HepG2 (cell line): ENCODE measurements around the gene ETV3L. TPM values are rescaled to one million over a fixed set of nuclear protein-coding genes. Genes with fewer than 3 reads are reported as not detected.

ENCODE experiments used
- ATAC-seq: fragments of 200-7000 bp; cut with Tn5 transposase; 3 replicates; pipeline ENCODE4 v1.9.1; 2020; ENCODE audit warnings: mild to moderate bottlenecking, moderate library complexity
- BruUV-seq: library from RNA; stranded (reverse); fragments of 400-500 nt; replicated peaks from 2 replicates; lab custom pipeline; 2021; lab: Mats Ljungman, UMichigan
- CTCF ChIA-PET: fragments of 300-600 bp; formaldehyde crosslinking; extraction: SDS; loops from one replicate; lab custom pipeline; 2021; ENCODE audit warnings: low total read pairs, inconsistent platforms, low intra/inter-chr PET ratio; lab: Yijun Ruan, JAX
- POLR2A ChIA-PET: fragments of 350-600 bp; sonication (Branson Sonifier 250); formaldehyde crosslinking; loops from one replicate; lab custom pipeline; 2020; ENCODE audit warnings: antibody characterized with exemption, inconsistent platforms; lab: Yijun Ruan, JAX
- DNase-seq: peaks from one replicate; pipeline ENCODE4 v3.0.0-alpha.2; 2015; ENCODE audit warnings: low spot score
- FAIRE-seq: peaks from 3 replicates; lab custom pipeline; 2011; peaks lifted over from hg19 to GRCh38; lab: Jason Lieb, UNC
- H2AFZ ChIP-seq: one replicate; pipeline ENCODE4 v1.6.1; 2011; ENCODE audit warnings: low read length, inconsistent platforms
- H3K27ac ChIP-seq: fragments of 300-600 bp; 3 replicates; pipeline ENCODE4 v1.8.0; 2011; ENCODE audit warnings: mixed run types, mild to moderate bottlenecking, mixed read lengths, low read length, inconsistent platforms; ENCODE audit not compliant: insufficient read depth; ENCODE audit errors: extremely low read length
- H3K27me3 ChIP-seq, 2 experiments: fragments of 200-600 bp in 1 of 2; 2 replicates in 1 of 2; 3 replicates in 1 of 2; pipeline versions ENCODE4 v1.6.0 to v1.8.0; 2011; ENCODE audit warnings: low read length in 2 of 2, mild to moderate bottlenecking in 2 of 2, moderate library complexity in 2 of 2, inconsistent platforms in 1 of 2; ENCODE audit not compliant: insufficient read depth in 2 of 2, control insufficient read depth in 1 of 2
- H3K36me3 ChIP-seq, 2 experiments: fragments of 200-600 bp in 1 of 2; replicated peaks in 1 of 2; 2 replicates in 1 of 2; 3 replicates in 1 of 2; pipeline versions ENCODE4 v1.5.1 to v1.8.0; 2011; ENCODE audit warnings: low read length in 2 of 2, inconsistent platforms in 1 of 2; ENCODE audit not compliant: insufficient read depth in 2 of 2, control insufficient read depth in 1 of 2
- H3K4me1 ChIP-seq: 2 replicates; pipeline ENCODE4 v1.5.1; 2012; ENCODE audit warnings: low read length, inconsistent platforms; ENCODE audit not compliant: insufficient read depth
- H3K4me2 ChIP-seq: 2 replicates; pipeline ENCODE4 v1.6.0; 2011; ENCODE audit warnings: low read depth, low read length, inconsistent platforms
- H3K4me3 ChIP-seq, 3 experiments: fragments of 200-600 bp in 1 of 3; sonication (generic), shearing (Covaris generic) in 1 of 3; replicated peaks in 1 of 3; 2 replicates each; pipeline ENCODE4 v1.5.1; 2011 to 2016; ENCODE audit warnings: low read length in 3 of 3, inconsistent platforms in 2 of 3, low read depth in 2 of 3, mild to moderate bottlenecking in 2 of 3, control low read depth in 1 of 3, mixed read lengths in 1 of 3; ENCODE audit not compliant: insufficient read depth in 1 of 3
- H3K79me2 ChIP-seq: one replicate; pipeline ENCODE4 v1.6.1; 2011; ENCODE audit warnings: low read length, inconsistent platforms; ENCODE audit not compliant: insufficient read depth
- H3K9ac ChIP-seq: 2 replicates; pipeline ENCODE4 v1.6.0; 2011; ENCODE audit warnings: mild to moderate bottlenecking, low read depth, low read length, inconsistent platforms; ENCODE audit not compliant: insufficient read depth
- H3K9me3 ChIP-seq: 2 replicates; pipeline ENCODE4 v1.5.1; 2012; ENCODE audit warnings: mild to moderate bottlenecking, low read length
- H4K20me1 ChIP-seq: 2 replicates; pipeline ENCODE4 v1.6.0; 2011; ENCODE audit warnings: inconsistent platforms, mild to moderate bottlenecking, low read length, moderate library complexity; ENCODE audit not compliant: insufficient read depth
- DPF2 ChIP-seq: sonication (generic); formaldehyde crosslinking; IDR thresholded peaks from 2 replicates; pipeline ENCODE4 v1.4.0; 2020; ENCODE audit warnings: mild to moderate bottlenecking, low read depth, missing genetic modification reagents, borderline replicate concordance
- FLYWCH1 ChIP-seq: sonication (generic); formaldehyde crosslinking; IDR thresholded peaks from 2 replicates; pipeline ENCODE4 v1.8.1; 2023; ENCODE audit warnings: mild to moderate bottlenecking, missing genetic modification reagents
- FOXJ3 ChIP-seq: sonication (generic); formaldehyde crosslinking; IDR thresholded peaks from 2 replicates; pipeline ENCODE4 v1.4.0; 2020; ENCODE audit warnings: missing genetic modification reagents, mild to moderate bottlenecking, borderline replicate concordance
- IKZF5 ChIP-seq: IDR thresholded peaks from 2 replicates; pipeline ENCODE4 v1.6.1; 2018; ENCODE audit warnings: missing genetic modification reagents, mild to moderate bottlenecking, missing compliant biosample characterization
- NPAS2 ChIP-seq: sonication (generic); formaldehyde crosslinking; IDR thresholded peaks from 2 replicates; pipeline ENCODE4 v1.8.0; 2022; ENCODE audit warnings: mild to moderate bottlenecking, missing genetic modification reagents, borderline replicate concordance
- XBP1 ChIP-seq: sonication (generic); formaldehyde crosslinking; IDR thresholded peaks from 2 replicates; pipeline ENCODE4 v1.5.0; 2020; ENCODE audit warnings: missing genetic modification reagents
- ZNF296 ChIP-seq: sonication (generic); formaldehyde crosslinking; conservative IDR thresholded peaks from 2 replicates; pipeline ENCODE4 v1.5.0; 2020; ENCODE audit warnings: mild to moderate bottlenecking, missing genetic modification reagents
- ZNF331 ChIP-seq: sonication (generic); formaldehyde crosslinking; IDR thresholded peaks from 2 replicates; pipeline ENCODE4 v1.4.0; 2020; ENCODE audit warnings: missing genetic modification reagents
- ZNF543 ChIP-seq: sonication (generic); formaldehyde crosslinking; IDR thresholded peaks from 2 replicates; pipeline ENCODE4 v1.4.0; 2020; ENCODE audit warnings: mild to moderate bottlenecking, missing genetic modification reagents
- ZNF790 ChIP-seq: sonication (generic); formaldehyde crosslinking; IDR thresholded peaks from 2 replicates; pipeline ENCODE4 v1.8.0; 2022; ENCODE audit warnings: missing genetic modification reagents, mild to moderate bottlenecking, borderline replicate concordance
- WGBS: methylation state at CpG from one replicate; pipeline ENCODE4 v1.1.6; 2017; ENCODE audit warnings: low lambda C conversion rate; 5-methylcytosine and 5-hydroxymethylcytosine counted together
- in situ Hi-C: cut with HindIII; loops from 2 replicates; pipeline ENCODE4 v1.10.0; 2017; ENCODE audit warnings: low pct_unique_long_range_greater_than_20kb; ENCODE audit not compliant: extremely low pct_ligation_motif_present
- intact Hi-C: fragments of 100-400 bp; cut with micrococcal nuclease; formaldehyde crosslinking; loops from one replicate; pipeline ENCODE4 v1.10.0; 2022; ENCODE audit not compliant: unreplicated experiment
- polyA plus RNA-seq, 8 experiments: library from polyadenylated mRNA; depleted of rRNA in 3 of 8; stranded (reverse) in 7 of 8; unstranded in 1 of 8; fragments of >200 nt; fragmentation: Illumina TruSeq in 4 of 8; extraction: Trizol in 4 of 8; gene quantifications; 2 replicates each; pipeline versions ENCODE4 v1.2.1 to v1.2.3, GENCODE V29; 2011 to 2016; ENCODE audit warnings: low read depth in 4 of 8, missing spikeins in 1 of 8, mixed read lengths in 1 of 8; ENCODE audit not compliant: insufficient read depth in 1 of 8
- total RNA-seq, 5 experiments: library from RNA; depleted of rRNA; stranded (reverse); fragments of >200 nt; fragmentation: Illumina TruSeq; extraction: Trizol; gene quantifications; 2 replicates each; pipeline ENCODE4 v1.2.3, GENCODE V29; 2016; ENCODE audit warnings: low read depth in 1 of 5
- TF ChIP-seq, protein P1 (sequence below): sonication (generic); formaldehyde crosslinking; IDR thresholded peaks from 2 replicates; pipeline ENCODE4 v1.4.0; 2020; ENCODE audit warnings: missing genetic modification reagents
- TF ChIP-seq, protein P2 (sequence below): sonication (generic); formaldehyde crosslinking; IDR thresholded peaks from 2 replicates; pipeline ENCODE4 v1.9.0; 2021; ENCODE audit warnings: missing genetic modification reagents, mild to moderate bottlenecking, borderline replicate concordance

Gene ETV3L
- total and polyA plus RNA-seq, 2 of the 13 experiments (the other 11 are each of a cell fraction or from before 2014, with no cell fraction given) = not detected

DNA sequence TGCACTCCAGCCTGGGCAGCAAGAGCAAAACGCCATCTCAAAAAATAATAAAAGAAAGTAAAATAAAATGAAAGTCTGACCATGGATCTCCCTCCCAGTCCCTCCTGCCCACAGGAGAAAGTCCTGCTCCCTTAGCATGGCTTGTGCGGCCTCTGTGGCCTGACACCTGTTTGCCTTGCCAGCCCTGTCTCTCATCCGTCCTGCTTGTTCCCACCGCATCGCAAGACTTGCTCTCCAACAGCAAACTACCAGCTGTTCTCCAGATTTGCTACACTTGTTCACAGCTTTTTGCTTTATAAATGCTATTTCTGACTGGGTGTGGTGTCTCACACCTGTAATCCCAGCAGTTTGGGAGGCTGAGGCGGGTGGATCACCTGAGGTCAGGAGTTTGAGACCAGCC, 2.7 kb downstream of the ETV3L start (continued):
- TF ChIP-seq, protein P1, sequence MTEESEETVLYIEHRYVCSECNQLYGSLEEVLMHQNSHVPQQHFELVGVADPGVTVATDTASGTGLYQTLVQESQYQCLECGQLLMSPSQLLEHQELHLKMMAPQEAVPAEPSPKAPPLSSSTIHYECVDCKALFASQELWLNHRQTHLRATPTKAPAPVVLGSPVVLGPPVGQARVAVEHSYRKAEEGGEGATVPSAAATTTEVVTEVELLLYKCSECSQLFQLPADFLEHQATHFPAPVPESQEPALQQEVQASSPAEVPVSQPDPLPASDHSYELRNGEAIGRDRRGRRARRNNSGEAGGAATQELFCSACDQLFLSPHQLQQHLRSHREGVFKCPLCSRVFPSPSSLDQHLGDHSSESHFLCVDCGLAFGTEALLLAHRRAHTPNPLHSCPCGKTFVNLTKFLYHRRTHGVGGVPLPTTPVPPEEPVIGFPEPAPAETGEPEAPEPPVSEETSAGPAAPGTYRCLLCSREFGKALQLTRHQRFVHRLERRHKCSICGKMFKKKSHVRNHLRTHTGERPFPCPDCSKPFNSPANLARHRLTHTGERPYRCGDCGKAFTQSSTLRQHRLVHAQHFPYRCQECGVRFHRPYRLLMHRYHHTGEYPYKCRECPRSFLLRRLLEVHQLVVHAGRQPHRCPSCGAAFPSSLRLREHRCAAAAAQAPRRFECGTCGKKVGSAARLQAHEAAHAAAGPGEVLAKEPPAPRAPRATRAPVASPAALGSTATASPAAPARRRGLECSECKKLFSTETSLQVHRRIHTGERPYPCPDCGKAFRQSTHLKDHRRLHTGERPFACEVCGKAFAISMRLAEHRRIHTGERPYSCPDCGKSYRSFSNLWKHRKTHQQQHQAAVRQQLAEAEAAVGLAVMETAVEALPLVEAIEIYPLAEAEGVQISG (CRISPR knock-in tag) = no peak
- TF ChIP-seq ZNF790 (no peak), ZNF296 (CRISPR knock-in tag) (no peak), XBP1 (CRISPR knock-in tag) (no peak), FLYWCH1 (CRISPR knock-in tag) (no peak), NPAS2 (no peak), FOXJ3 (CRISPR knock-in tag) (no peak), ZNF543 (no peak), ZNF331 (CRISPR knock-in tag) (no peak)

GRCh38 chr1:157095551-157095950, 4.1 kb downstream of the ETV3L start:
- TF ChIP-seq IKZF5 (CRISPR knock-in tag) (no peak), DPF2 (CRISPR knock-in tag) (no peak)
- TF ChIP-seq, protein P2, sequence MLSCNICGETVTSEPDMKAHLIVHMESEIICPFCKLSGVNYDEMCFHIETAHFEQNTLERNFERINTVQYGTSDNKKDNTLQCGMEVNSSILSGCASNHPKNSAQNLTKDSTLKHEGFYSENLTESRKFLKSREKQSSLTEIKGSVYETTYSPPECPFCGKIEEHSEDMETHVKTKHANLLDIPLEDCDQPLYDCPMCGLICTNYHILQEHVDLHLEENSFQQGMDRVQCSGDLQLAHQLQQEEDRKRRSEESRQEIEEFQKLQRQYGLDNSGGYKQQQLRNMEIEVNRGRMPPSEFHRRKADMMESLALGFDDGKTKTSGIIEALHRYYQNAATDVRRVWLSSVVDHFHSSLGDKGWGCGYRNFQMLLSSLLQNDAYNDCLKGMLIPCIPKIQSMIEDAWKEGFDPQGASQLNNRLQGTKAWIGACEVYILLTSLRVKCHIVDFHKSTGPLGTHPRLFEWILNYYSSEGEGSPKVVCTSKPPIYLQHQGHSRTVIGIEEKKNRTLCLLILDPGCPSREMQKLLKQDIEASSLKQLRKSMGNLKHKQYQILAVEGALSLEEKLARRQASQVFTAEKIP (CRISPR knock-in tag) = no peak
- Histone ChIP-seq H3K4me2 (no peak overlapping the region), H3K27ac (no peak overlapping the region), H3K79me2 (no peaks in the 10 kb centered on the region), H3K4me1 (no peaks in the 10 kb centered on the region), H2AFZ (no peak overlapping the region), H3K9ac (no peak overlapping the region), H3K4me3 (no peak overlapping the region), H3K36me3 (no peaks in the 10 kb centered on the region), H4K20me1 (no peaks in the 10 kb centered on the region), H3K9me3 (no peaks in the 10 kb centered on the region), H3K27me3 (peaks cover 0 to 18% of the 10 kb centered on the region in 2 experiments; a peak in 4 of 5 replicates)
- intact Hi-C loops = loop anchor here (10.0 kb wide), 1 partner anchor 891 kb away; no protein-coding TSS in a partner anchor
- ChIA-PET POLR2A (no interaction called here), CTCF (no interaction called here)
- ATAC-seq (no peak), FAIRE-seq (no peak), DNase-seq (no peak)
- in situ Hi-C loops = no loop called here
- WGBS = 20% methylated on average over 2 of the region's 2 CpGs
- BruUV-seq = no TSS peak
